ENCODE measurements around the gene ZNRD2. TPM values are rescaled to one million over a fixed set of nuclear protein-coding genes. Genes with fewer than 3 reads are reported as not detected.
A peak's percentile ranks its signal among the peaks of the same experiment; 100 is the strongest.

The ZNRD2 gene
- total RNA-seq, 1 donor from 2014 or later, result 67.3 TPM

DNA sequence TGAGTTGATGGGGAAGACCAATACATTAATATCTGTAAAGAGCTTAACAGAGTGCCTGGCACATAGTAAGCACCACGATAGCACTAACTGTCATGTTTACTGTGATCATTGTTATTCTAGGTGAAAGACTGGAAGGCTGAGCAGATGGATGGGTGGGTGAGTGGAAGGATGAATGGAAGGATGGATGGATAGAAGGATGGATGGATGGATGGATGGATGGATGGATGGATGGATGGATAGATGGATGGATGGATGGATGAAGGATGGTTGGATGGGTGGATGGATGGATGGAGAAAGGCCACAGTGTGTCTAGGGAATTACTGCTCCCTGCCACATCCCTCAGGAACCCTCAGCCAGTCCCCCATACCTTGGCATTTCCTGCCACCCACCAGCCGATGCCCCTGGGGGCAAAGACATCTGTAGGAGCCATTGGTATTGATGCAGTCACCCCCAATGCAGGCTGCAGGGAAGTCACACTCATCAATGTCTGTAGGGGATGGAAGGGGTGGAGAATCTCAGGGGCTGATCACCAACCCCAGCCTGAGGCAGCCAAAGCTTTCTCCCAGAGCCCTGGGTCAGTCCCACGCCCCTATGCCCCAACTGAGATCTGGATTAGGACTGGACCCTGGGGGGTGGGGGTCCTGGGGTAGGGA lies 27.4 kb upstream of the ZNRD2 start:
- H3K27me3 ChIP-seq (ENCODE audit: control insufficient read depth, insufficient read depth, low read length), result no peaks in the 10 kb centered on the region
- DNase-seq (ENCODE audit: low read depth), result no peak
- TF ChIP-seq, protein P1, sequence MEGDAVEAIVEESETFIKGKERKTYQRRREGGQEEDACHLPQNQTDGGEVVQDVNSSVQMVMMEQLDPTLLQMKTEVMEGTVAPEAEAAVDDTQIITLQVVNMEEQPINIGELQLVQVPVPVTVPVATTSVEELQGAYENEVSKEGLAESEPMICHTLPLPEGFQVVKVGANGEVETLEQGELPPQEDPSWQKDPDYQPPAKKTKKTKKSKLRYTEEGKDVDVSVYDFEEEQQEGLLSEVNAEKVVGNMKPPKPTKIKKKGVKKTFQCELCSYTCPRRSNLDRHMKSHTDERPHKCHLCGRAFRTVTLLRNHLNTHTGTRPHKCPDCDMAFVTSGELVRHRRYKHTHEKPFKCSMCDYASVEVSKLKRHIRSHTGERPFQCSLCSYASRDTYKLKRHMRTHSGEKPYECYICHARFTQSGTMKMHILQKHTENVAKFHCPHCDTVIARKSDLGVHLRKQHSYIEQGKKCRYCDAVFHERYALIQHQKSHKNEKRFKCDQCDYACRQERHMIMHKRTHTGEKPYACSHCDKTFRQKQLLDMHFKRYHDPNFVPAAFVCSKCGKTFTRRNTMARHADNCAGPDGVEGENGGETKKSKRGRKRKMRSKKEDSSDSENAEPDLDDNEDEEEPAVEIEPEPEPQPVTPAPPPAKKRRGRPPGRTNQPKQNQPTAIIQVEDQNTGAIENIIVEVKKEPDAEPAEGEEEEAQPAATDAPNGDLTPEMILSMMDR (IDR thresholded peaks at IDR 0.05; ENCODE audit: insufficient read depth, low read length, poor library complexity, severe bottlenecking), result no peak
- no peak overlapping the region for H3K4me3 ChIP-seq (ENCODE audit: low read depth, low read length)
- no peaks in the 10 kb centered on the region for H3K36me3 ChIP-seq (ENCODE audit: control insufficient read depth, insufficient read depth, low read length)

DNA sequence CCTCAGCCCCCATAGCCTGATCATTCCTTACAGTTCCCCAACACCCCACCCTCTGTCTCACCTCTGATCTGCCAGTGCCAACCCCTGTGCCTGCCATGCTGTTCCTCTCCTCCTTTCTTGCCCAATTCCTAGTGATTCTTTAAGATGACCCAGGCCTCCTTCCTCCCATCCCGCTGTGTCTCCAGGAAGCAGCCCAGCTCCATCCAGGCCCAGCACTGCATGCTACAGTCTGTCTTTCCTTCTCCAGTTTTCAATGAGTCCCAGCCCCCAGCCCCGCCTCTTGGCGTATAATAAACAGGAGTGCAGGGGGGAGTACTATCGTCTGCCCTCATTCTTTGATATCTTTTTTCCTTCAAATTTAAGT lies 24.4 kb upstream of the ZNRD2 start:
- Histone ChIP-seq H3K36me3 (ENCODE audit: control insufficient read depth, insufficient read depth, low read length) (no peaks in the 10 kb centered on the region), H3K27me3 (ENCODE audit: control insufficient read depth, insufficient read depth, low read length) (no peaks in the 10 kb centered on the region), H3K4me3 (ENCODE audit: low read depth, low read length) (no peak overlapping the region)
- TF ChIP-seq, protein P1 (IDR thresholded peaks at IDR 0.05; ENCODE audit: insufficient read depth, low read length, poor library complexity, severe bottlenecking), result no peak
- DNase-seq (ENCODE audit: low read depth), result no peak

DNA sequence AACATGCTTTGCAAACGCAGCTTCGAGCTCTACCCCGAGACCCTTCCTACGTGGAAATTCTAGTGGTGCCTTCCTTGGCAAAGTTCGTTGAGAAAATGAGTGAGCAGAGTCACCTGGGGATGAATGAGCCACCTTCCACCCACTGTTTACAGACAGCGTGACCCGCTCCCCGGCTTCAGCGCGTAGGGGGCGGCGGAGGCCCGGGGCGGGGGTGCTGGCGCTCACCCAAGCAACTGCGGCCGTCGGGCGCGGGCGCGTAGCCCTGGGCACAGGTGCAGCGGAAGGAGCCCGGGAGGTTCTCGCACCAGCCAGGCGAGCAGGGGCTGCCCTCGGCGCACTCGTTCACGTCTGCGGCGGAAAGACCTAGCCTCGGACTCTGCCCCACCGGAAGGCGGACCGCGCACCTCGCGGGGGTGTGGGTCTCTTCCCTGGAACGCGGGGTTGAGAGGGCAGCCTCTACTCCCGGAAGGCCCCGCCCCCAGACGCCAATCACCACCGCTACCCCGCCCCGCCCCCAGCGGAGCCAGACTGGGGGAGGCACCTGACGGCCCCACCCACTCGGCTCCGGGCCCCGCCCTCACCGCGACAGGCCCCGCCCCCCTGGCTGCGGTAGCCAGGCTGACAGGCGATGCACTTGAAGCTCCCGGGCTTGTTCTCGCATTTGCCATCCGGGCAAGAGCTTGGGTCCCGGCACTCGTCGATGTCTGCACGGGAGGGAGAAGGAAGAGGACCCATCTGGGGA lies 23.9 kb upstream of the ZNRD2 start:
- no peaks in the 10 kb centered on the region for H3K27me3 ChIP-seq (ENCODE audit: control insufficient read depth, insufficient read depth, low read length)
- H3K36me3 ChIP-seq (ENCODE audit: control insufficient read depth, insufficient read depth, low read length), result peaks cover under 1% of the 10 kb centered on the region
- H3K4me3 ChIP-seq (ENCODE audit: low read depth, low read length), result peak overlapping the region; percentile 21
- DNase-seq (ENCODE audit: low read depth), result no peak
- TF ChIP-seq, protein P1 (IDR thresholded peaks at IDR 0.05; ENCODE audit: insufficient read depth, low read length, poor library complexity, severe bottlenecking), result no peak

DNA sequence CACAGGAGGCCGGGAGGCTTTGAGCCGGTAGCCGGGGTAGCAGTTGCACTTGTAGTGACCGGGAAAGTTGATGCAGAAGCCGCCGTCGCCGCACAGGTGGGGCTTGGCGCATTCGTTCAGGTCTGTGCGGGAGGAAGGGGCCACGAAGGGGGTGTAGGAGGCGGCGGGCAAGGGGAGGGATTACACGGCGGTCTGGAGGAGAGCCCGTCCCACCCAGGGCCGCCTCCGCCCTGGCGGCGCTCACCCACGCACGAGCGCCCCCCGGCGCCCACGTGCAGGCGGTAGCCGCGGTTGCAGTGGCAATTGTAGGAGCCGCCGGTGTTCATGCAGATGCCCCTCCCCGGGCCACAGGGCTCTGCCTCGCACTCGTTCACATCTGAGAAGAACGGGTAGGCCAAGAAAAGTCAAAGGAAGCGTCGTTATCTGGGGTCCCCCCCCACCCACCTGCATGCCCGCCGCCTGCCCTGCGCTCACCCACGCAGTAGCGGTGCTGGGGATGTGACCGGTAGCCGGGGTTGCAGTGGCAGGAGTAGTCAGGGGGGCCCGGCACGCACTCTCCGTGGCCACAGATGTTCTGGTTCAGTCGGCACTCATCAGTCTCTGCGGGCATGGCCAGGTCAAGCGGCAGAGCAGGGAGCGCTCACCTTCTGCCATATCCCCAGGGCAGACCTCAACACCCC lies 22.7 kb upstream of the ZNRD2 start:
- Histone ChIP-seq H3K27me3 (ENCODE audit: control insufficient read depth, insufficient read depth, low read length) (no peaks in the 10 kb centered on the region), H3K4me3 (ENCODE audit: low read depth, low read length) (no peak overlapping the region), H3K36me3 (ENCODE audit: control insufficient read depth, insufficient read depth, low read length) (peaks cover 7% of the 10 kb centered on the region)
- no peak for DNase-seq (ENCODE audit: low read depth)
- TF ChIP-seq, protein P1 (IDR thresholded peaks at IDR 0.05; ENCODE audit: insufficient read depth, low read length, poor library complexity, severe bottlenecking), result no peak

DNA sequence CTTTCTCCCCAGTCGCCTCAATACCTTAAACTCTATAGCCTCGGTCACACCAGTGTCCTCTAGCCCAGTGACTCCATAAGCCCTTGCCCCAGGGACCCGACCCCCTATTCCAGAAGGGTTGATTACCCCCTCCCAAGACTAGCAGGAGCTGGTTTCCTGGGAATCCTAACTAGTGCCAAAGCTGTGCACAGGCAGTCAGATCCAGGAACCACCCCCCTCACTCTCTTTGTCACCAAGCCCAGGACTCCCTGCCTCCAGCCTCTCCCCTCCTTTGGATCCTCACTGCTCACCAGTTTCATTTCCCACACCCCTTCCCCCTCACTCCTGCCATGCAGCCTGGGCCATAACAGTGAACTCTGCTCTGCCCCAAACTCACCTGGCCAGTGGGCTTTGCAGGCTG lies 21.9 kb upstream of the ZNRD2 start:
- Histone ChIP-seq H3K36me3 (ENCODE audit: control insufficient read depth, insufficient read depth, low read length) (peaks cover 7% of the 10 kb centered on the region), H3K4me3 (ENCODE audit: low read depth, low read length) (no peak overlapping the region), H3K27me3 (ENCODE audit: control insufficient read depth, insufficient read depth, low read length) (no peaks in the 10 kb centered on the region)
- DNase-seq (ENCODE audit: low read depth), result no peak
- TF ChIP-seq, protein P1 (IDR thresholded peaks at IDR 0.05; ENCODE audit: insufficient read depth, low read length, poor library complexity, severe bottlenecking), result no peak
